Activated CD4-positive, alpha-beta memory T cell treated with anti-CD3 and anti-CD28 coated beads for 36 hours (primary cell): ENCODE data around the gene CYP4F22. TPM values are rescaled to one million over a fixed set of nuclear protein-coding genes. Genes with fewer than 3 reads are reported as not detected.
A peak's percentile ranks its signal among the peaks of the same experiment; 100 is the strongest.
"Not testable (repeated sequence)": the region's sequence is repeated elsewhere in the genome, so short reads cannot be mapped to it uniquely, and the experiment has no call there.

ENCODE experiments used
- CTCF ChIA-PET: fragments of 350-600 bp; sonication (Branson Sonifier 250); formaldehyde crosslinking; loops from one replicate; lab custom pipeline; 2021; ENCODE audit warnings: antibody characterized with exemption, inconsistent platforms; lab: Charles Lee
- POLR2A ChIA-PET: fragments of 350-600 bp; sonication (Branson Sonifier 250); formaldehyde crosslinking; loops from one replicate; lab custom pipeline; 2021; ENCODE audit warnings: antibody characterized with exemption; lab: Charles Lee
- DNase-seq: peaks from one replicate; pipeline ENCODE4 v3.0.0-alpha.2; 2020
- H3K27ac Mint-ChIP-seq: one replicate; pipeline ENCODE4 v1.8.0; 2021; ENCODE audit warnings: mixed read lengths
- H3K27me3 Mint-ChIP-seq: one replicate; pipeline ENCODE4 v1.8.0; 2021; ENCODE audit warnings: mixed read lengths
- H3K36me3 Mint-ChIP-seq: one replicate; pipeline ENCODE4 v1.8.0; 2021; ENCODE audit warnings: mixed read lengths
- H3K4me1 Mint-ChIP-seq: one replicate; pipeline ENCODE4 v1.8.0; 2021; ENCODE audit warnings: low read depth, mixed read lengths
- H3K4me3 Mint-ChIP-seq: one replicate; pipeline ENCODE4 v1.8.0; 2021; ENCODE audit warnings: mild to moderate bottlenecking, mixed read lengths
- H3K9me3 Mint-ChIP-seq: one replicate; pipeline ENCODE4 v1.8.0; 2021; ENCODE audit warnings: mixed read lengths
- intact Hi-C: fragments of 100-400 bp; cut with micrococcal nuclease; formaldehyde crosslinking; loops from one replicate; pipeline ENCODE4 v1.15.1; 2023
- total RNA-seq, 2 experiments: library from RNA; stranded (reverse); gene quantifications; one replicate each; pipeline ENCODE4 v1.2.3, GENCODE V29; 2021

The CYP4F22 gene
- total RNA-seq, 2 experiments from 2014 or later, result 0.50 to 0.56 TPM

GRCh38 chr19:15498910-15499309 is 9.4 kb upstream of the CYP4F22 start:
- ChIA-PET POLR2A (no interaction called here), CTCF (no interaction called here)
- DNase-seq, result peak; percentile 22
- H3K4me1 Mint-ChIP-seq, result peaks cover 7% of the 10 kb centered on the region
- no peak overlapping the region for H3K27ac Mint-ChIP-seq
- no peaks in the 10 kb centered on the region for H3K27me3 Mint-ChIP-seq
- intact Hi-C loops, result no loop called here
- no peaks in the 10 kb centered on the region for H3K9me3 Mint-ChIP-seq
- no peak overlapping the region for H3K4me3 Mint-ChIP-seq
- H3K36me3 Mint-ChIP-seq, result no peaks in the 10 kb centered on the region

DNA sequence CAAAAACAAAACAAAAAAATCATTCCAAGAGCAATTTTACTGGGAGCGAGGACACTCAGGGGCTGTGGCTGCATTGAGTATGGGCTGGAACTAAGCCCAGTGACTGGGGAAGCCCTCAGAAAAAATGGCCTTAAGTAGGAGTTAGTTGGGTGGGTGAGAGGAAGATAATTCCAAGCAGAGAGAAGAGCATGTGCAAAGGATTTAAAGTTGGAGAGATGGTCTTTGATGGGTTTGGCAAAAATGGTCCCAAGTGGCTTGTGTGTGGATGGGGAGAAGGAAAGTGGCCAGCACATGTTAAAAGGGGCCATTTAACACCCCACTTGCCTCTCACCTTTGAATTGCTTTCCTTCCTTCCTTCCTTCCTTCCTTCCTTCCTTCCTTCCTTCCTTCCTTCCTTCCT is 6.7 kb upstream of the CYP4F22 start:
- intact Hi-C loops, result no loop called here
- H3K9me3 Mint-ChIP-seq, result no peaks in the 10 kb centered on the region
- peaks cover 7% of the 10 kb centered on the region for H3K4me1 Mint-ChIP-seq
- no peak overlapping the region for H3K27ac Mint-ChIP-seq
- no peak overlapping the region for H3K4me3 Mint-ChIP-seq
- peaks cover under 1% of the 10 kb centered on the region for H3K27me3 Mint-ChIP-seq
- ChIA-PET CTCF (no interaction called here), POLR2A (no interaction called here)
- no peaks in the 10 kb centered on the region for H3K36me3 Mint-ChIP-seq
- no peak for DNase-seq

DNA sequence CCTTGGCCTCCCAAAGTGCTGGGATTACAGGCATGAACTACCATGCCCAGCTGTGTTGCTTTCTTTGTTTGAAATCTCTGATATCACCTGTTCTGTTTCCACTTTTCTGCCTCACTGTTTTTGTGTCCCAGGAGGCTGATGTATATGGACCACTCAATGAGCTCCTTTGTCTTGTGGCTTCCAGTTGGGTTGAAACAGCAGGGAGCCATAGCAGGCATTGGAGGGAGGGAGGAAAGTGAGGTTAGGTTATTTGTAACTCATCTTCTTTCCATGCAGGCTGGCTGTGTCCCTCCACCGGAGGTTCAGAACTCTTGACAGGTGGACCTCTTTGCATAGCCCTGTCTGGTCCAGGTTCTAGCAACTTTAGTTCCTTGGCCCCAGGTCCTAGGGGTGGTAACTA is 6.1 kb upstream of the CYP4F22 start:
- POLR2A ChIA-PET, result no interaction called here
- Mint-ChIP-seq H3K4me1 (peaks cover 7% of the 10 kb centered on the region), H3K9me3 (no peaks in the 10 kb centered on the region), H3K36me3 (no peaks in the 10 kb centered on the region), H3K27ac (no peak overlapping the region), H3K4me3 (no peak overlapping the region), H3K27me3 (peaks cover 2% of the 10 kb centered on the region)
- CTCF ChIA-PET, result no interaction called here
- intact Hi-C loops, result no loop called here
- DNase-seq, result no peak

- CTCF ChIA-PET, result interaction anchor here (1.2 to 1.3 kb wide), 2 partner anchors 50 to 87 kb away, joined by 4 to 5 read pairs; partner anchors contain the start of gene AKAP8L
- intact Hi-C loops, result no loop called here
- Mint-ChIP-seq H3K27ac (no peak overlapping the region), H3K27me3 (peaks cover 22% of the 10 kb centered on the region), H3K36me3 (no peaks in the 10 kb centered on the region), H3K4me1 (peaks cover 19% of the 10 kb centered on the region), H3K9me3 (no peaks in the 10 kb centered on the region), H3K4me3 (no peak overlapping the region)
- no peak for DNase-seq
- POLR2A ChIA-PET, result no interaction called here
Observed at GRCh38 chr19:15506074-15506571, 2.2 kb upstream of the CYP4F22 start.

DNA sequence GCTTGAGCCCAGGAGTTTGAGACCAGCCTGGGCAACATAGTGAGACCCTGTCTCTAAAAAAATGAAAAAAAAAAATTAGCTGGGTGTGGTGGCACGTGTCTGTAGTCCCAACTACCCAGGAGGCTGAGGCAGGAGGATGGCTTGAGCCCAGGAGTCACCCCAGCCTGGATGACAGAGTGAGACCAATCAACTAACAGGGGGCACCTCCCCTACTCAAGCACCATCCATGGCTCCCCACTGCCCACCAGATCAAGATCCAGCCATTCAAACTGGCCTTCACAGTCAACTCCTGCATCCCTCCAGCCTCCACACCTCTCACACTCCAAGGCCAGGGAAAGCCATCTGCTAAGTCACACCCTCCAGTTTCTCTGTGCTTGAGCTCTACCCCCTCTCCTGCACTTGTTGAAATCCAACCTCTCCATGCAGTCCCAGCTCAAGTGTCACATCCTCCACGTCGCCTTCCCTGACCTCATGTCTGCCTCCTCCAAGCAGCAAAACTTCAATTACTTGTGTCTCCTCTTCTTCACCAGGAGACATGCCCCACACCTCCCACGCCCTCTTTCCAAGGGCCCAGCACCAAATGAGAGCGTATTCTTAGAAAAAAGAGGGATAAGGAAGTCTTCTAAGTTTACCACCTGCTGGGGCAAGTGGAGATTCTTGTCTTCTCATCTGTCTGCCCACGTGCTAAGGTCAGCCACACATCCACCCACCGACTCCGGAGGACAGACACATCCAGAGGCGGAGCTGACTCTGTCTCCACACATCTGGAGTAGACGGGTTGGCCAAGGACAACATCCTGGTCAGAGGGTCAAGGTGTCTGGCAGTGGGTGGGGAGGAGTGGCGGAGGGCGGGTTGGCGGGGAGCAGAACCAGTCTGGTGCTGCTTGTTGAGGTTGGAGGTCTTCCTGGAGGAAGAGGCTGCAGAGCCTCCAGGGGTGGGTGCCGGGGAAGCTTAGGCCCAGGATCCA is 974 bp upstream of the CYP4F22 start:
- no peaks in the 10 kb centered on the region for H3K9me3 Mint-ChIP-seq
- peaks cover 19% of the 10 kb centered on the region for H3K4me1 Mint-ChIP-seq
- POLR2A ChIA-PET, result no interaction called here
- peak overlapping the region; percentile 64 for H3K4me3 Mint-ChIP-seq
- CTCF ChIA-PET, result interaction anchor here (1.2 to 1.3 kb wide), 2 partner anchors 48 to 88 kb away, joined by 4 to 5 read pairs; partner anchors contain the start of gene AKAP8L
- no peak for DNase-seq
- no peak overlapping the region for H3K27ac Mint-ChIP-seq
- peaks cover 22% of the 10 kb centered on the region for H3K27me3 Mint-ChIP-seq
- intact Hi-C loops, result no loop called here
- H3K36me3 Mint-ChIP-seq, result no peaks in the 10 kb centered on the region

- ChIA-PET POLR2A (no interaction called here), CTCF (no interaction called here)
- no peak overlapping the region for H3K4me3 Mint-ChIP-seq
- peaks cover 5% of the 10 kb centered on the region for H3K36me3 Mint-ChIP-seq
- H3K4me1 Mint-ChIP-seq, result peaks cover 32% of the 10 kb centered on the region
- H3K27me3 Mint-ChIP-seq, result peaks cover 20% of the 10 kb centered on the region
- intact Hi-C loops, result no loop called here
- H3K9me3 Mint-ChIP-seq, result peaks cover 9% of the 10 kb centered on the region
- DNase-seq, result no peak
- H3K27ac Mint-ChIP-seq, result no peak overlapping the region
Observed at GRCh38 chr19:15511671-15512424, 3.5 kb downstream of the CYP4F22 start.

DNA sequence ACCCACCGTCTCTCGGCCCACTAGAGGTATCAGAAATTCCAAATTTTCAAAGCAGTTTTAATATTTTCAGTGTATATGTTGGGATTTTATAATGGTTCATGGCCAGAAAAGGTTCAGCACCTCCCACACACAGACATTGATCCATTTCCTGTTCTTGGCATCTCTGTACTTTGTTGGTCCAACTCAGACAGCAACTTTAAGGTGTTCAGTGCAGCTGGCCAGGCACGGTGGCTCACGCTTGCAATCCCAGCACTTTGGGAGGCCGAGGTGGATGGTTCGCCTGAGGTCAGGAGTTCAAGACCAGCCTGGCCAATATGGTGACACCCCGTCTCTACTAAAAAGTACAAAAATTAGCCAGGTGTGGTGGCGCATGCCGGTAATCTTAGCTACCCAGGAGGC is 6.9 kb downstream of the CYP4F22 start:
- H3K27me3 Mint-ChIP-seq, H3K36me3 Mint-ChIP-seq, DNase-seq, intact Hi-C loops: not testable (repeated sequence)
- ChIA-PET POLR2A (interaction anchor here (1.3 to 1.9 kb wide), 4 partner anchors 18 to 96 kb away, joined by 5 to 8 read pairs (median 6); partner anchors contain the start of genes AKAP8L and RASAL3), CTCF (interaction anchor here (0.6 to 2.7 kb wide), 5 partner anchors 40 to 338 kb away, joined by 3 to 6 read pairs (median 5); partner anchors contain the start of gene AKAP8L)
- peak overlapping the region; percentile 51 for H3K4me3 Mint-ChIP-seq
- H3K27ac Mint-ChIP-seq, result peak overlapping the region; percentile 94
- peaks cover 14% of the 10 kb centered on the region for H3K9me3 Mint-ChIP-seq
- peaks cover 20% of the 10 kb centered on the region for H3K4me1 Mint-ChIP-seq

DNA sequence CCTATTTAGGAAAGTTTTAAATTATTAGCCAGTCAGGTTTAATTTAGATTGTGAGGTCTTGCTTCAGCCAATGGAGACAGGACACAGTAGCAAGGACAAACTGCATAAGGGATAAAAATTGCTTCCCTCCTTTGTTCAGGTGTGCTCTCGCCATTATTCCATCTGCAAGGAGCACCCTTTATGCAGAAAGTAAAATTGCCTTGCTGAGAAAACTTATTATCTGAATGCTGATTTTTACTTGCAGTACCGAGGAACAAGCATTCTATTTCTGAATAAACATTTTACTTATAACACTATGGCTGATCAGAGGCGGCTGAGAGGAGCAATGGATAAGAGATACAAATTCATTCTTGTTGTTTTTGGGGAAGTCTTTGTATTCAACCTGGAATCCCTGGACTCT is 8.0 kb downstream of the CYP4F22 start:
- no peak for DNase-seq
- Mint-ChIP-seq H3K9me3 (peaks cover 14% of the 10 kb centered on the region), H3K27me3 (peaks cover 1% of the 10 kb centered on the region), H3K36me3 (peaks cover 9% of the 10 kb centered on the region), H3K27ac (no peak overlapping the region), H3K4me3 (no peak overlapping the region), H3K4me1 (peaks cover 15% of the 10 kb centered on the region)
- intact Hi-C loops, result no loop called here
- ChIA-PET CTCF (no interaction called here), POLR2A (no interaction called here)

GRCh38 chr19:15517778-15518177 is 9.5 kb downstream of the CYP4F22 start:
- Mint-ChIP-seq H3K27me3 (peaks cover 1% of the 10 kb centered on the region), H3K36me3 (peaks cover 9% of the 10 kb centered on the region), H3K4me3 (no peak overlapping the region), H3K27ac (no peak overlapping the region), H3K9me3 (peaks cover 14% of the 10 kb centered on the region), H3K4me1 (peaks cover 15% of the 10 kb centered on the region)
- POLR2A ChIA-PET, result no interaction called here
- intact Hi-C loops, result no loop called here
- no peak for DNase-seq
- CTCF ChIA-PET, result interaction anchor here (0.8 kb wide), 1 partner anchor 51 kb away, joined by 3 read pairs; no protein-coding TSS in a partner anchor

DNA sequence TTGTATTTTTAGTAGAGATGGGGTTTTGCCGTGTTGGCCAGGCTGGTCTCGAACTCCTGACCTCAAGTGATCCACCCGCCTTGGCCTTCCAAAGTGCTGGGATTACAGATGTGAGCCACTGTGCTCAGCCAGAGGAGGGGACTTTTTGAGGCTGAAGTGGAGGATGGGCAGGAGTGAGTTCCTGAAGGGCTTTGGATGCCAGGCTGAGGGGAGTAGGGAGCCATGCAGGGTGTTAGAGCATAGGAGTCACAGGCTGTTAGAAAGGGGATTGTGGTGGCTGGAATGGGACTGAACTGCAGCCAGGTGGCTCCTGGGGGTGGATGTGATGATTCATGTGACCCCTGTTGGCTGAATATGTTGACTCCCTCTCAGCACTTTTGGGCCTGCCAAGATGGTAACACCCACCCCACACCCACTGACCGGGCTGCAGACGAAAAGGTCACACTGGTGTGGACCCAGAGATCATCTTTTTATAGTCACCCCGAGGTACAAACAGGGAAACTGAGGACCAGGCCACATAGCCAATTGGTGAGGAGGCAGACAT is 11.2 kb downstream of the CYP4F22 start:
- POLR2A ChIA-PET, result no interaction called here
- Mint-ChIP-seq H3K9me3 (peaks cover 14% of the 10 kb centered on the region), H3K27me3 (peaks cover 1% of the 10 kb centered on the region), H3K36me3 (peaks cover 9% of the 10 kb centered on the region), H3K4me1 (peaks cover 11% of the 10 kb centered on the region), H3K27ac (peak overlapping the region; percentile 38), H3K4me3 (no peak overlapping the region)
- no peak for DNase-seq
- CTCF ChIA-PET, result no interaction called here
- intact Hi-C loops, result no loop called here

- ChIA-PET CTCF (interaction anchor here (1.1 to 1.3 kb wide), 2 partner anchors 15 to 106 kb away, joined by 3 to 4 read pairs; partner anchors contain the start of gene AKAP8L), POLR2A (no interaction called here)
Observed at GRCh38 chr19:15524781-15525180, 16.5 kb downstream of the CYP4F22 start.

More at GRCh38 chr19:15524781-15525180, 16.5 kb downstream of the CYP4F22 start:
- DNase-seq, result no peak
- Mint-ChIP-seq H3K27ac (no peak overlapping the region), H3K4me3 (no peak overlapping the region), H3K27me3 (no peaks in the 10 kb centered on the region), H3K9me3 (peaks cover 2% of the 10 kb centered on the region), H3K4me1 (no peaks in the 10 kb centered on the region), H3K36me3 (peaks cover 2% of the 10 kb centered on the region)
- intact Hi-C loops, result no loop called here
